ENCODE data around the gene FTO. TPM values are rescaled to one million over a fixed set of nuclear protein-coding genes. Genes with fewer than 3 reads are reported as not detected.

Gene FTO
- total and polyA plus RNA-seq, 2 of the 13 experiments (the other 11 are each of a cell fraction or from before 2014, with no cell fraction given), result 41.6 to 55.8 TPM

- no peak for TF ChIP-seq ZFYVE20 (CRISPR knock-in tag; IDR thresholded peaks at IDR 0.05; ENCODE audit: borderline replicate concordance, low read depth)
- no peak for TF ChIP-seq SIN3A (IDR thresholded peaks at IDR 0.05; ENCODE audit: borderline replicate concordance, low read depth, low read length)
- TF ChIP-seq ZNF282 (IDR thresholded peaks at IDR 0.05; ENCODE audit: partially characterized antibody), result no peak
- no peak for TF ChIP-seq JARID2 (CRISPR knock-in tag; IDR thresholded peaks at IDR 0.05; ENCODE audit: insufficient replicate concordance)
- no peak for TF ChIP-seq ZNF510 (CRISPR knock-in tag; IDR thresholded peaks at IDR 0.05; ENCODE audit: low read depth)
Observed at GRCh38 chr16:54116124-54116655, 412.2 kb downstream of the FTO start (continued).

DNA sequence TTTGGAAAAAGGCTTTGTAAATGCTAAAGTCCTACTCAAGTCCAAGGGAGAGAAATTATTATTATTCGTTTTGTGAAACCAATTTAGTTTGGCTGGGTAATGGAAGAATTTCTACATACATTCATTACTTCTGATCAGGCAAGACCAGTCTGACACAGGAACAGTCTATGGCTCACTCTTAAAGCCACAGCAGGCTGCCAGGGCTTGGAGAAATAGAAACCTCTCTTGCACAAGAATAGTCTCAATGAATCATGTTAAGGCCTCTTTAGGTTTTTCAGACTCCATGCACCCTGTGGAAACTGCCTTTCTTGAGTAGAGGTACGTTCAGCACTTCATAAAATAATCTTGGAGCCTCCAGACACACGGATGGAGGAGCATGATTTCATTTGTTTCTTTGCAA, 414.9 kb downstream of the FTO start:
- Histone ChIP-seq H3K9me3 (ENCODE audit: low read length) (no peaks in the 10 kb centered on the region), H3K27ac (ENCODE audit: extremely low read length, insufficient read depth, low read length) (no peak overlapping the region), H4K20me1 (ENCODE audit: insufficient read depth, low read length) (no peaks in the 10 kb centered on the region), H3K79me2 (ENCODE audit: insufficient read depth, low read length) (no peaks in the 10 kb centered on the region), H3K4me1 (ENCODE audit: insufficient read depth, low read length) (peaks cover 10% of the 10 kb centered on the region), H3K27me3 (ENCODE audit: control insufficient read depth in 1 of 2, insufficient read depth in 2 of 2, low read length in 2 of 2) (no peaks in the 10 kb centered on the region), H2AFZ (ENCODE audit: low read length) (no peak overlapping the region), H3K4me2 (ENCODE audit: low read depth, low read length) (no peak overlapping the region), H3K4me3 (replicated peaks in 1 of 3; ENCODE audit: insufficient read depth in 1 of 3, low read depth in 2 of 3, low read length in 3 of 3) (no peak overlapping the region), H3K36me3 (replicated peaks in 1 of 2; ENCODE audit: control insufficient read depth in 1 of 2, insufficient read depth in 2 of 2, low read length in 2 of 2) (0 out of 5 replicates have a peak, but pooled peaks cover 0 to 1% of the 10 kb centered on the region in 2 experiments), H3K9ac (ENCODE audit: insufficient read depth, low read depth, low read length) (no peak overlapping the region)
- BruUV-seq (replicated peaks), result no TSS peak
- no peak for ATAC-seq
- no peak for TF ChIP-seq ZNF205 (CRISPR knock-in tag; IDR thresholded peaks at IDR 0.05)
- intact Hi-C loops (cut with micrococcal nuclease; ENCODE audit: unreplicated experiment), result no loop called here
- in situ Hi-C loops (cut with HindIII; ENCODE audit: extremely low pct_ligation_motif_present, low pct_unique_long_range_greater_than_20kb), result no loop called here
- 91% methylated on average over 3 of the region's 3 CpGs for WGBS (ENCODE audit: low lambda C conversion rate)
- ChIA-PET CTCF (ENCODE audit: low intra/inter-chr PET ratio, low total read pairs) (no interaction called here), POLR2A (no interaction called here)
- FAIRE-seq, result no peak
- DNase-seq (ENCODE audit: low spot score), result no peak

- WGBS (ENCODE audit: low lambda C conversion rate), result 92% methylated on average over 8 of the region's 8 CpGs
- CTCF ChIA-PET (ENCODE audit: low intra/inter-chr PET ratio, low total read pairs), result no interaction called here
- no TSS peak for BruUV-seq (replicated peaks)
- no peak overlapping the region for H2AFZ ChIP-seq (ENCODE audit: low read length)
- no peaks in the 10 kb centered on the region for H4K20me1 ChIP-seq (ENCODE audit: insufficient read depth, low read length)
- intact Hi-C loops (cut with micrococcal nuclease; ENCODE audit: unreplicated experiment) (no loop called here), in situ Hi-C loops (cut with HindIII; ENCODE audit: extremely low pct_ligation_motif_present, low pct_unique_long_range_greater_than_20kb) (no loop called here)
- no peak overlapping the region for H3K4me3 ChIP-seq (replicated peaks in 1 of 3; ENCODE audit: insufficient read depth in 1 of 3, low read depth in 2 of 3, low read length in 3 of 3)
- H3K27ac ChIP-seq (ENCODE audit: extremely low read length, insufficient read depth, low read length), result no peak overlapping the region
- no peak overlapping the region for H3K4me2 ChIP-seq (ENCODE audit: low read depth, low read length)
- no peaks in the 10 kb centered on the region for H3K36me3 ChIP-seq (replicated peaks in 1 of 2; ENCODE audit: control insufficient read depth in 1 of 2, insufficient read depth in 2 of 2, low read length in 2 of 2)
- TF ChIP-seq MXD4 (CRISPR knock-in tag; IDR thresholded peaks at IDR 0.05) (no peak), ZNF503 (CRISPR knock-in tag; IDR thresholded peaks at IDR 0.05) (no peak), ISX (CRISPR knock-in tag; conservative IDR thresholded peaks at IDR 0.05) (no peak), MAFF (IDR thresholded peaks at IDR 0.05; ENCODE audit: low read depth, low read length) (peak; percentile 24; the same call in 1 of the 2 replicates), NFE2L2 (IDR thresholded peaks at IDR 0.05; ENCODE audit: low read length) (peak; percentile 42; the same call in 1 of the 2 replicates), HHEX (CRISPR knock-in tag; IDR thresholded peaks at IDR 0.05) (no peak), ZNF326 (CRISPR knock-in tag; IDR thresholded peaks at IDR 0.05; ENCODE audit: borderline replicate concordance) (no peak), XRCC5 (optimal IDR thresholded peaks at IDR 0.05; ENCODE audit: low read length) (no peak), MAFK (conservative IDR thresholded peaks at IDR 0.05 in 1 of 2, IDR thresholded peaks at IDR 0.05 in 1 of 2; ENCODE audit: low read length in 2 of 2) (peak in 1 of 2 experiments; percentile 41; a peak in 1 of 4 replicates)
- no peak overlapping the region for H3K9ac ChIP-seq (ENCODE audit: insufficient read depth, low read depth, low read length)
- H3K27me3 ChIP-seq (ENCODE audit: control insufficient read depth in 1 of 2, insufficient read depth in 2 of 2, low read length in 2 of 2), result no peaks in the 10 kb centered on the region
- peaks cover 31% of the 10 kb centered on the region for H3K4me1 ChIP-seq (ENCODE audit: insufficient read depth, low read length)
- ATAC-seq (no peak), FAIRE-seq (no peak), DNase-seq (ENCODE audit: low spot score) (no peak)
- no peaks in the 10 kb centered on the region for H3K9me3 ChIP-seq (ENCODE audit: low read length)
- POLR2A ChIA-PET, result no interaction called here
- no peaks in the 10 kb centered on the region for H3K79me2 ChIP-seq (ENCODE audit: insufficient read depth, low read length)
Observed at GRCh38 chr16:54120846-54121480, 417.0 kb downstream of the FTO start.
